NCI-H2081 treated with DMSO at 0.1 percent for 48 hours (cell line): ENCODE results near the gene TMEM50B.
"Not testable (repeated sequence)": the region's sequence is repeated elsewhere in the genome, so short reads cannot be mapped to it uniquely, and the experiment has no call there.

Experiments
- DNase-seq: peaks from one replicate; lab custom pipeline; 2025; lab: John Stamatoyannopoulos, UW

The TMEM50B gene

DNA sequence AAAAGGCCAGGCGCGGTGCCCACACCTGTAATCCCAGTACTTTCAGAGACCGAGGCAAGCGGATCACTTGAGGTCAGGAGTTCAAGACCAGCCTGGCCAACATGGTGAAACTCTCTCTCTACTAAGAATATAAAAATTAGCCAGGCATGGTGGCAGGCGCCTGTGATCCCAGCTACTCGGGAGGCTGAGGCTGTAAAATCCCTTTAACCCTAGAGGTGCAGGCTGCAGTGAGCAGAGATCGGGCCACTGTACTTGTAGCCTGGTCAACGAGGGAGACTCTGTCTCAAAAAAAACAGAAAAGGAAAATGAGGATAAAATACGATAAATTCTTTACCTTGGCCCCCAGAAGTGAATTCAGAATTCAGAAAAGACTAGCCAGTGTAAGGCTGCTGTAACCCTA is 1.6 kb downstream of the TMEM50B start:
- DNase-seq = no peak

DNA sequence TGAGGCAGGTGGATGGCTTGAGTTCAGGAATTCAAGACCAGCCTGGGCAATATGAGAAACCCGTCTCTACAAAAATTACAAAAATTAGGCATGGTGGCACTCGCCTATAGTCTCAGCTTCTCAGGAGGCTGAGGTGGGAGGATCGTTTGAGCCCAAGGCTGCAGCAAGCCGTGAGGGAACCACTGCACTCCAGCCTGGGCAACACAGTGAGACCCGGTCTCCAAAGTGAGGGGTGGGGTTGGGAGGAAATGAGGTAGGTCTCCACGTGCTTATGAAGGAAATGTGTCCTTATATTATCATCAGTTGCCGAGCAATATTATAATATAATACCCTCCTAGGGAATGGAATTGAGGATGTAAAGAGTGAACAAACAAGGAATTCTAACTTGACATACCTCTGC is 2.7 kb downstream of the TMEM50B start:
- DNase-seq = no peak

DNA sequence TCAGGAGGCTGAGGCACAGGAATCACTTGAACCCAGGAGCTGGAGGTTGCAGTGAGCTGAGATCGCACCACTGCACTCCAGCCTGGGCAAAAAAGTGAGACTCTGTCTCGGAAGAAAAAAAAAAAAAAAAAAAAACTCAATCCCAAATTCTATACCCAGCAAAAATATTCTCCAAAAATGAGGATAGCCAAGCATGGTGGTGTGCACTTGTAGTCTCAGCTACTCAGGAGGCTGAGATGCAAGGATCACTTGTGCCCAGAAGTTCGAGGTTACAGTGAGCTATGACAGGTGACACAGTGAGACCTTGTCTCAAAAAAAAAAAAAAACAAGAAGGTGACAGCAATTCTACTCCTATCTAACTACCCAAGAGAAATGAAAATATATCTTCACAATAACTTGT is 6.4 kb downstream of the TMEM50B start:
- no peak for DNase-seq

DNA sequence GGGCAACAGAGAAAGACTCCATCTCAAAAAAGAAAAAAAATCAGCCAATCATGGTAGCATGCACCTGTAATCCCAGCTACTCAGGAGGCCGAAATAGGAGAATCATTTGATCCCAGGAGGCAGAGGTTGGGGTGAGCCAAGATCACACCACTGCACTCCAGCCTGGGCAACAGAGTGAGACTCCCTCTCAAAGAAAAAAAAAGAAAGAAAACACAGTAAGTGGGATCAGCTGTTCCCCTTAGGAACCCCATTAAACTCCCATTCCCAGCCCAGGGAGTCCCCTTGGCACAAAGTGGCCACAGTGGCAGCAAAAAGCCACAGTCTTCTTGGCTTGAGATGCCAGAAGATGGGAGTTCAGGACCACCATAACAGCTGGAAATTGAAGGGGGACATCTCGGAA is 9.1 kb downstream of the TMEM50B start:
- DNase-seq = no peak

DNA sequence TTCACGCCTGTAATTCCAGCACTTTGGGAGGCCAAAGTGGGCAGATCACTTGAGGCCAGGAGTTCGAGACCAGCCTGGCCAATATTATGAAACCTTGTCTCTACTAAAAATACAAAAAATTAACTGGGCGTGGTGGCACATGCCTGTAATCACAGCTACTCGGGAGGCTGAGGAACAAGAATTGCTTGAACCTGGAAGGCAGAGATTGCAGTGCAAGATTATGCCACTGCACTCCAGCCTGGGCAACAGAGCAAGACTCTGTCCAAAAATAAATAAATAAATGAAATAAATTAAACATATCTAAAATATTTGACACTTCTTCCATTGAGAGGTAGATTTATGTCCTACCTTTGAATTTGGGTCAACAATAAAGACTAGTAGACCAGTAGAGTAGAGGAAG is 10.6 kb downstream of the TMEM50B start:
- not testable (repeated sequence) for DNase-seq

GRCh38 chr21:33461538-33462250 is 18.1 kb downstream of the TMEM50B start:
- no peak for DNase-seq

GRCh38 chr21:33458861-33459260 is 20.9 kb downstream of the TMEM50B start:
- no peak for DNase-seq

- no peak for DNase-seq
Observed at GRCh38 chr21:33455686-33456446, 23.9 kb downstream of the TMEM50B start.

DNA sequence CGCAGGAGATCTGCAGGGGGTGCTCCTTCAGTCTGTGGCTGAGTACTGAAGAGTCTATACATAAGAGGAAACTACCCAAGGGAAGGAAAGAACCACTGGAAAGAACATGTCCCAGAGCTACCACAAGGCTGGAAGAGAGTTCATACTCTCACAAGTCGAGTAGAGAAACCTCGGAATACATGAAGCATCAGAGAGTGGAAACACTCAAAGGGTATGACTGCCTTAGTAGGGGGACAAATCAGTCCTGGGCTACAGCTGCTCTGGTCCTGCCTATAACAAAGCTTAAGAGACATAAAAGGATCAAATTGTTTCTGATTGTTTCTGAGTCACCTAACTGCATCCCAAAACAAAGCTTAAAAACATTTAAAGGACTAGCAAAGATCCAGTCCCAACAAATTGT is 27.4 kb downstream of the TMEM50B start:
- no peak for DNase-seq

GRCh38 chr21:33451634-33452071 is 28.1 kb downstream of the TMEM50B start:
- DNase-seq = no peak

GRCh38 chr21:33449616-33450015 is 30.2 kb downstream of the TMEM50B start:
- DNase-seq = no peak

DNA sequence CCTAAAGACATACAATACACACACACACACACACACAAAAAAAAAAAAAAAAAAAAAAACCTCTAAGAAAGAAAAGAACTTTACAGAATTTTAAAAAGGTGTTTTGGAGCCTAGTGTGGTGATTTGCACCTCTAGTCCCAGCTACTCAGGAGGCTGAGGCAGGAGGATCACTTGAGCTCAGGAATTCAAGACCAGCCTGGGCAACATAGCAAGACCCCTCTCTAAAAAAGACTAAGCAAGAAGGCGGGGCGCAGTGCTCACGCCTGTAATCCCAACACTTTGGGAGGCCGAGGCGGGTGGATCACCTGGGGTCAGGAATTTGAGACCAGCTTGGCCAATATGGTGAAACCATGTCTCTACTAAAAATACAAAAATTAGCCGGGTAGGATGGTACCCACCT is 33.2 kb downstream of the TMEM50B start:
- not testable (repeated sequence) for DNase-seq

GRCh38 chr21:33444499-33444898 is 35.3 kb downstream of the TMEM50B start:
- DNase-seq = no peak

- DNase-seq = no peak
Observed at GRCh38 chr21:33443194-33443593, 36.6 kb downstream of the TMEM50B start.

GRCh38 chr21:33441489-33442477 is 38.0 kb downstream of the TMEM50B start:
- DNase-seq = no peak

GRCh38 chr21:33437140-33437539 is 42.6 kb downstream of the TMEM50B start:
- DNase-seq = no peak

DNA sequence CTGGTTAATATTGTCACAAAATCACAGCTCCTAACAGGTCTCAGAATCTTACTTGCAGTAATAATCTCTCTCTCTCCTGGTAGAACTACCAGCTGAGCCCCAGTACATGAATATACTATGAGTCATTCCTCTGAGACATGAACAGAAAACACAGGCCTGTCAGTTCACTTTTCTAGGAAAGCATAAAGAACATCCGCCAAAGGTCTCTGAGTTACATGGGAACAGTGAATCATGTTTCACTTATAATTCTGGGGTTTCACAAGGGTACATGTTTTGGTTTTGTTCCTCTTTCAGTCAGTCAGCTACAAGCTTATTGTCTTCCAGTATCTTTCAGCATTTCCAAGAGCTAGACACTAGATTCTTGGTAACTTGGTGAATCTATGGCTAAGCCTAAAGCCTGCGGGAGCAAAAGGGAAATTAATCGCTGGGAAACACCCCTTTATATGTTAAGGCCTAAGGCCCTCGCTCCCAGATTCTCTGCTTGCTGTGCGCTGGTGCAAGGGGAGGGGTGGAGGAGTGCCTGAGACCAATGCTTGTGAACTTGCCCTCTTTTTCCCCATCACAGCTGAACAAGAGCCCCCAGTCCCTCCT is 44.9 kb downstream of the TMEM50B start:
- DNase-seq = no peak

DNA sequence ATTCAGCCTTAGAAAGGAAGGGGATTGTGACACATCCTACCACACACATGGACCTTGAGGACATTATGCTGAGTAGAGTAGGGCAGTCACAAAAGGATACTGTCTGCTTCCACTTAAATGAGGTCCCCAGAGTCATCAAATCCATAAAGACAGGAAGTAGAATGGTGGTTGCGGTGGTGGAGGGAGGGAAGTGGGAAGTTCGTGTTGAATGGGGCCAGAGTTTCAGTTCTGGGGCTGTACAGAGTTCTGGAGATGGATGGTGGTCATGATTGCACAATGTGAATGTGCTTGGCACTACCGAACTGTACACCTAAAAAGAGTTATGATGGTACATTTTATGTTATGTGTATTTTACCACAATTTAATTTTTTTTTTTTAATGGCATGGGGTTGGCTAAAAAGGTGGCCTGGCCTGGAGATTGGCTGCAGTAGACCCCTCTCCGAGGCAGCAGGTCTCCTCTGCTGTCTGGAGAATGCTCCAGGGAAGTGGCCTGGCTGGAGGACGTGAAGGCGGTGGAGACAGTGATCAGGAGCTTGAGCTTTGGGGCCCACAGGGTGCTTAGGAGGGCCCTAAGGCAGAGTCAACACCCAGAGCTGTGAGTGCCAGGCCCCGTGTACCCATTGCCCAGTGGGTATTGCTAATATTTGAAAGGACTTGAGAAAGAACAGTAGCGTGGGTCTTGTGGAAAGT is 46.2 kb downstream of the TMEM50B start:
- no peak for DNase-seq

DNA sequence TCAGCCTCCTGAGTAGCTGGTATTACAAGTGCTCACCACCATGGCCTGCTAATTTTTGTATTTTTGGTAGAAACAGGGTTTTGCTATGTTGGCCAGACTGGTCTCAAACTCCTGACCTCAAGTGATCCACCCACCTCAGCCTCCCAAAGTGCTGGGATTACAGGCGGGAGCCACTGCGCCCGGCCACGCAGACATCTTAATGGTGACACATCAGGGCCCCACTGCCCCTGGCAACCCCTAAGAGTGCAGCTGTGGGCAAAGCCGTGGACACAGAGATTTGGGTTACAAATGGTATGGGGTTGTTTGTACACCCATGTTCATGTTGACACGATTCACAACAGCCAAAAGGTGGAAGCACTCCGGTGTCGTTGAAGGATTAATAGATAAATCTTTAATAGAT is 46.8 kb downstream of the TMEM50B start:
- DNase-seq = no peak

GRCh38 chr21:33432496-33432895 is 47.3 kb downstream of the TMEM50B start:
- DNase-seq = no peak

DNA sequence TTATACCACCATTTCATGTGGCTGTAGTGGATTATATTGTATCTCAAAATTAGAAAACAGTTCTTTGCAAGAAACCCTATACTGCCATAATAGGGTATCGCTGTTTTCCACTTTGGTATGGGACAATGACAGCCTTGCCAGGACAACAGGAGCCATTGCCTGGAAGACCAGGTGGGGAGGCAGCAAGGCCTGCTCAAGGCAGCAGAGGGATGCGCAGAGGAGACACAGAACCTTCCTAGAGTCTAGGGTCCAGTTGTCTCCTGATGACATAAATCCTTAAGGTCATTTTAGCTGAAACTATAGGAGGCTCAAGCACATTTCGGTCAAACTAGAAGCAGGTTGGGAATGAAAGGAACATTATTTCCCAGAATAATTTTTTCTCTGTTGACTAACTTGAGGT is 48.9 kb downstream of the TMEM50B start:
- DNase-seq = no peak
